HepG2 (cell line): ENCODE data around the gene TMEM267. TPM values are rescaled to one million over a fixed set of nuclear protein-coding genes. Genes with fewer than 3 reads are reported as not detected.

Source experiments
- ARID5B ChIP-seq: IDR thresholded peaks from 2 replicates; pipeline ENCODE4 v1.4.0; 2020; ENCODE audit warnings: mild to moderate bottlenecking, missing genetic modification reagents
- BCL6 ChIP-seq: IDR thresholded peaks from 2 replicates; pipeline ENCODE4 v1.6.1; 2016; ENCODE audit warnings: missing genetic modification reagents, missing compliant biosample characterization
- EHMT2 ChIP-seq: fragments of 200-600 bp; sonication (generic); IDR thresholded peaks from 2 replicates; pipeline ENCODE4 v1.7.0; 2017; ENCODE audit warnings: antibody characterized with exemption, low read depth, low read length, borderline replicate concordance
- GABPB1 ChIP-seq: IDR thresholded peaks from 2 replicates; pipeline ENCODE4 v1.6.1; 2016; ENCODE audit warnings: mild to moderate bottlenecking, missing genetic modification reagents, moderate library complexity, missing compliant biosample characterization
- NFATC3 ChIP-seq: sonication (generic); formaldehyde crosslinking; IDR thresholded peaks from 2 replicates; pipeline ENCODE4 v1.5.1; 2020; ENCODE audit warnings: mild to moderate bottlenecking, missing genetic modification reagents
- RELA ChIP-seq: sonication (generic); formaldehyde crosslinking; IDR thresholded peaks from 2 replicates; pipeline ENCODE4 v1.4.0; 2020; ENCODE audit warnings: missing genetic modification reagents
- SKI ChIP-seq: fragments of 450-650 bp; IDR thresholded peaks from one replicate; pipeline ENCODE4 v1.6.1; 2018; ENCODE audit warnings: mild to moderate bottlenecking; ENCODE audit not compliant: partially characterized antibody
- SMC3 ChIP-seq: IDR thresholded peaks from 2 replicates; pipeline ENCODE4 v1.6.1; 2011; ENCODE audit warnings: low read length, improper control_type of control experiment
- SNRNP70 ChIP-seq: fragments of 200-400 bp; formaldehyde crosslinking; IDR thresholded peaks from 2 replicates; pipeline ENCODE4 v1.6.1; 2017; ENCODE audit warnings: mild to moderate bottlenecking, low read depth, low read length, moderate library complexity
- SP2 ChIP-seq: sonication (generic); formaldehyde crosslinking; IDR thresholded peaks from 2 replicates; pipeline ENCODE4 v1.5.1; 2020; ENCODE audit warnings: mild to moderate bottlenecking, missing genetic modification reagents
- SRSF4 ChIP-seq: fragments of 200-400 bp; formaldehyde crosslinking; IDR thresholded peaks from one replicate; pipeline ENCODE4 v1.6.1; 2018; ENCODE audit warnings: mild to moderate bottlenecking, low read depth, low read length, moderate library complexity; ENCODE audit not compliant: poor library complexity, severe bottlenecking
- TFE3 ChIP-seq: IDR thresholded peaks from 2 replicates; pipeline ENCODE4 v1.6.1; 2016
- WIZ ChIP-seq: sonication (generic); formaldehyde crosslinking; IDR thresholded peaks from 2 replicates; pipeline ENCODE4 v1.5.1; 2020; ENCODE audit warnings: mild to moderate bottlenecking, missing genetic modification reagents
- ZNF446 ChIP-seq: sonication (generic); formaldehyde crosslinking; IDR thresholded peaks from 2 replicates; pipeline ENCODE4 v1.5.0; 2020; ENCODE audit warnings: mild to moderate bottlenecking, missing genetic modification reagents
- ZNF567 ChIP-seq: sonication (generic); formaldehyde crosslinking; IDR thresholded peaks from 2 replicates; pipeline ENCODE4 v1.8.1; 2023; ENCODE audit warnings: mild to moderate bottlenecking, missing genetic modification reagents, borderline replicate concordance
- polyA plus RNA-seq, 8 experiments: library from polyadenylated mRNA; depleted of rRNA in 3 of 8; stranded (reverse) in 7 of 8; unstranded in 1 of 8; fragments of >200 nt; fragmentation: Illumina TruSeq in 4 of 8; extraction: Trizol in 4 of 8; gene quantifications; 2 replicates each; pipeline versions ENCODE4 v1.2.1 to v1.2.3, GENCODE V29; 2011 to 2016; ENCODE audit warnings: low read depth in 4 of 8, missing spikeins in 1 of 8, mixed read lengths in 1 of 8; ENCODE audit not compliant: insufficient read depth in 1 of 8
- total RNA-seq, 5 experiments: library from RNA; depleted of rRNA; stranded (reverse); fragments of >200 nt; fragmentation: Illumina TruSeq; extraction: Trizol; gene quantifications; 2 replicates each; pipeline ENCODE4 v1.2.3, GENCODE V29; 2016; ENCODE audit warnings: low read depth in 1 of 5
- TF ChIP-seq, protein P1 (sequence below): sonication (generic); formaldehyde crosslinking; IDR thresholded peaks from 2 replicates; pipeline ENCODE4 v1.4.0; 2020; ENCODE audit warnings: missing genetic modification reagents, borderline replicate concordance
- TF ChIP-seq, protein P2 (sequence below): sonication (generic); formaldehyde crosslinking; conservative IDR thresholded peaks from 2 replicates; pipeline ENCODE4 v1.8.1; 2023; ENCODE audit warnings: missing genetic modification reagents

The TMEM267 gene
- total and polyA plus RNA-seq, 2 of the 13 experiments (the other 11 are each of a cell fraction or from before 2014, with no cell fraction given): 8.9 to 12.6 TPM

DNA sequence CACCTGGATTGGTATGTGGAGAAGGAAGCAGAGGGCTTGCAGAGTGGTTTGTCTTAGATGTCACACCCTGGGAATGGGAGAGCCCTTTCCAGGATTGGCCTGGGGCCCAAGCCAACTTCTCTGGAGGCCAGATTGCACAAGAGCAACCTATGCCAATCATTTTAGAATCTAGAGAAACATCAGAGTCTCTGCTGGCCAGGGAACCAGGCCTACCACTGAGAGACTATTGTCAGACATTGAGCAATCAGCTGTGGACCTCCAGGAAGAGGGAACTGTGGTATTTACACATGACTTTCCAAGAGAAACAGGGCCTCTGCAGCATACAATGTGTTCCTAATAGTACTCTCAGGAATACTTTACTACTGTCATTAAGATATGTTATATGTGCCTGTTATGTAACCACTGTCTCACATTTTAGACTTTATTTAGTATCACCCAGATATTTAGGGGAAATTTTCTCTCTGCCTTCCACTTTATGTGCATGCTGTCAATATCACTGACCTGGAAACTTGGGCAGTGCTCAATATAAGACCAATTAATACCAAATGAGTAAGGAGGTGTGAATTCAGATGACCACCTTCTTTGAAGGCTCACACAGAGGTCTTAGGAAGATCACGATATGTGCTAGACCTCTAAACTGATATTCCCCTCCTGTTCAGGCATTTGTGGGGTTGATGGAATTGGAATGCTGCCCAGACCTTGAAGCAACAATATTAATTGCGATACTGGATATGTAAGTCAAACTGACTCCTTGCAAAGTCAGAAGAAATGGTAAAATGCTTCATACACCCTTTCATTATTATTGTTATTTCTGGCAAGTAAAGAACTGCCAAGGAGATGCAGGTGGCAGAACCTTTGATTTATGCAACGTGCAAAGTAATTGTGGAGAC is 50.9 kb downstream of the TMEM267 start (continued):
- TF ChIP-seq ARID5B (peak; percentile 99), RELA (no peak), NFATC3 (CRISPR knock-in tag) (no peak), ZNF446 (CRISPR knock-in tag) (no peak), TFE3 (CRISPR knock-in tag) (peak; percentile 82), SNRNP70 (no peak), EHMT2 (peak; percentile 92; the same call in 1 of the 2 replicates), SMC3 (peak; percentile 61; the same call in 1 of the 2 replicates), SP2 (no peak), ZNF567 (CRISPR knock-in tag) (no peak), BCL6 (peak; percentile 100), SRSF4 (no peak), WIZ (CRISPR knock-in tag) (peak; percentile 88), GABPB1 (CRISPR knock-in tag) (no peak; the same call in 1 of the 2 replicates), SKI (peak; percentile 84)
- TF ChIP-seq, protein P1, sequence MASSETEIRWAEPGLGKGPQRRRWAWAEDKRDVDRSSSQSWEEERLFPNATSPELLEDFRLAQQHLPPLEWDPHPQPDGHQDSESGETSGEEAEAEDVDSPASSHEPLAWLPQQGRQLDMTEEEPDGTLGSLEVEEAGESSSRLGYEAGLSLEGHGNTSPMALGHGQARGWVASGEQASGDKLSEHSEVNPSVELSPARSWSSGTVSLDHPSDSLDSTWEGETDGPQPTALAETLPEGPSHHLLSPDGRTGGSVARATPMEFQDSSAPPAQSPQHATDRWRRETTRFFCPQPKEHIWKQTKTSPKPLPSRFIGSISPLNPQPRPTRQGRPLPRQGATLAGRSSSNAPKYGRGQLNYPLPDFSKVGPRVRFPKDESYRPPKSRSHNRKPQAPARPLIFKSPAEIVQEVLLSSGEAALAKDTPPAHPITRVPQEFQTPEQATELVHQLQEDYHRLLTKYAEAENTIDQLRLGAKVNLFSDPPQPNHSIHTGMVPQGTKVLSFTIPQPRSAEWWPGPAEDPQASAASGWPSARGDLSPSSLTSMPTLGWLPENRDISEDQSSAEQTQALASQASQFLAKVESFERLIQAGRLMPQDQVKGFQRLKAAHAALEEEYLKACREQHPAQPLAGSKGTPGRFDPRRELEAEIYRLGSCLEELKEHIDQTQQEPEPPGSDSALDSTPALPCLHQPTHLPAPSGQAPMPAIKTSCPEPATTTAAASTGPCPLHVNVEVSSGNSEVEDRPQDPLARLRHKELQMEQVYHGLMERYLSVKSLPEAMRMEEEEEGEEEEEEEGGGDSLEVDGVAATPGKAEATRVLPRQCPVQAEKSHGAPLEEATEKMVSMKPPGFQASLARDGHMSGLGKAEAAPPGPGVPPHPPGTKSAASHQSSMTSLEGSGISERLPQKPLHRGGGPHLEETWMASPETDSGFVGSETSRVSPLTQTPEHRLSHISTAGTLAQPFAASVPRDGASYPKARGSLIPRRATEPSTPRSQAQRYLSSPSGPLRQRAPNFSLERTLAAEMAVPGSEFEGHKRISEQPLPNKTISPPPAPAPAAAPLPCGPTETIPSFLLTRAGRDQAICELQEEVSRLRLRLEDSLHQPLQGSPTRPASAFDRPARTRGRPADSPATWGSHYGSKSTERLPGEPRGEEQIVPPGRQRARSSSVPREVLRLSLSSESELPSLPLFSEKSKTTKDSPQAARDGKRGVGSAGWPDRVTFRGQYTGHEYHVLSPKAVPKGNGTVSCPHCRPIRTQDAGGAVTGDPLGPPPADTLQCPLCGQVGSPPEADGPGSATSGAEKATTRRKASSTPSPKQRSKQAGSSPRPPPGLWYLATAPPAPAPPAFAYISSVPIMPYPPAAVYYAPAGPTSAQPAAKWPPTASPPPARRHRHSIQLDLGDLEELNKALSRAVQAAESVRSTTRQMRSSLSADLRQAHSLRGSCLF: no peak
- TF ChIP-seq, protein P2, sequence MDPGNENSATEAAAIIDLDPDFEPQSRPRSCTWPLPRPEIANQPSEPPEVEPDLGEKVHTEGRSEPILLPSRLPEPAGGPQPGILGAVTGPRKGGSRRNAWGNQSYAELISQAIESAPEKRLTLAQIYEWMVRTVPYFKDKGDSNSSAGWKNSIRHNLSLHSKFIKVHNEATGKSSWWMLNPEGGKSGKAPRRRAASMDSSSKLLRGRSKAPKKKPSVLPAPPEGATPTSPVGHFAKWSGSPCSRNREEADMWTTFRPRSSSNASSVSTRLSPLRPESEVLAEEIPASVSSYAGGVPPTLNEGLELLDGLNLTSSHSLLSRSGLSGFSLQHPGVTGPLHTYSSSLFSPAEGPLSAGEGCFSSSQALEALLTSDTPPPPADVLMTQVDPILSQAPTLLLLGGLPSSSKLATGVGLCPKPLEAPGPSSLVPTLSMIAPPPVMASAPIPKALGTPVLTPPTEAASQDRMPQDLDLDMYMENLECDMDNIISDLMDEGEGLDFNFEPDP: no peak
